HepG2 (cell line): ENCODE measurements around the gene PARN. TPM values are rescaled to one million over a fixed set of nuclear protein-coding genes. Genes with fewer than 3 reads are reported as not detected.

Experiments used
- ATAC-seq: fragments of 200-7000 bp; cut with Tn5 transposase; 3 replicates; pipeline ENCODE4 v1.9.1; 2020; ENCODE audit warnings: mild to moderate bottlenecking, moderate library complexity
- BruUV-seq: library from RNA; stranded (reverse); fragments of 400-500 nt; replicated peaks from 2 replicates; lab custom pipeline; 2021; lab: Mats Ljungman, UMichigan
- CTCF ChIA-PET: fragments of 300-600 bp; formaldehyde crosslinking; extraction: SDS; loops from one replicate; lab custom pipeline; 2021; ENCODE audit warnings: low total read pairs, inconsistent platforms, low intra/inter-chr PET ratio; lab: Yijun Ruan, JAX
- POLR2A ChIA-PET: fragments of 350-600 bp; sonication (Branson Sonifier 250); formaldehyde crosslinking; loops from one replicate; lab custom pipeline; 2020; ENCODE audit warnings: antibody characterized with exemption, inconsistent platforms; lab: Yijun Ruan, JAX
- DNase-seq: peaks from one replicate; pipeline ENCODE4 v3.0.0-alpha.2; 2015; ENCODE audit warnings: low spot score
- FAIRE-seq: peaks from 3 replicates; lab custom pipeline; 2011; peaks lifted over from hg19 to GRCh38; lab: Jason Lieb, UNC
- H2AFZ ChIP-seq: one replicate; pipeline ENCODE4 v1.6.1; 2011; ENCODE audit warnings: low read length, inconsistent platforms
- H3K27ac ChIP-seq: fragments of 300-600 bp; 3 replicates; pipeline ENCODE4 v1.8.0; 2011; ENCODE audit warnings: mixed run types, mild to moderate bottlenecking, mixed read lengths, low read length, inconsistent platforms; ENCODE audit not compliant: insufficient read depth; ENCODE audit errors: extremely low read length
- H3K27me3 ChIP-seq, 2 experiments: fragments of 200-600 bp in 1 of 2; 2 replicates in 1 of 2; 3 replicates in 1 of 2; pipeline versions ENCODE4 v1.6.0 to v1.8.0; 2011; ENCODE audit warnings: low read length in 2 of 2, mild to moderate bottlenecking in 2 of 2, moderate library complexity in 2 of 2, inconsistent platforms in 1 of 2; ENCODE audit not compliant: insufficient read depth in 2 of 2, control insufficient read depth in 1 of 2
- H3K36me3 ChIP-seq, 2 experiments: fragments of 200-600 bp in 1 of 2; replicated peaks in 1 of 2; 2 replicates in 1 of 2; 3 replicates in 1 of 2; pipeline versions ENCODE4 v1.5.1 to v1.8.0; 2011; ENCODE audit warnings: low read length in 2 of 2, inconsistent platforms in 1 of 2; ENCODE audit not compliant: insufficient read depth in 2 of 2, control insufficient read depth in 1 of 2
- H3K4me1 ChIP-seq: 2 replicates; pipeline ENCODE4 v1.5.1; 2012; ENCODE audit warnings: low read length, inconsistent platforms; ENCODE audit not compliant: insufficient read depth
- H3K4me2 ChIP-seq: 2 replicates; pipeline ENCODE4 v1.6.0; 2011; ENCODE audit warnings: low read depth, low read length, inconsistent platforms
- H3K4me3 ChIP-seq, 3 experiments: fragments of 200-600 bp in 1 of 3; sonication (generic), shearing (Covaris generic) in 1 of 3; replicated peaks in 1 of 3; 2 replicates each; pipeline ENCODE4 v1.5.1; 2011 to 2016; ENCODE audit warnings: low read length in 3 of 3, inconsistent platforms in 2 of 3, low read depth in 2 of 3, mild to moderate bottlenecking in 2 of 3, control low read depth in 1 of 3, mixed read lengths in 1 of 3; ENCODE audit not compliant: insufficient read depth in 1 of 3
- H3K79me2 ChIP-seq: one replicate; pipeline ENCODE4 v1.6.1; 2011; ENCODE audit warnings: low read length, inconsistent platforms; ENCODE audit not compliant: insufficient read depth
- H3K9ac ChIP-seq: 2 replicates; pipeline ENCODE4 v1.6.0; 2011; ENCODE audit warnings: mild to moderate bottlenecking, low read depth, low read length, inconsistent platforms; ENCODE audit not compliant: insufficient read depth
- H3K9me3 ChIP-seq: 2 replicates; pipeline ENCODE4 v1.5.1; 2012; ENCODE audit warnings: mild to moderate bottlenecking, low read length
- H4K20me1 ChIP-seq: 2 replicates; pipeline ENCODE4 v1.6.0; 2011; ENCODE audit warnings: inconsistent platforms, mild to moderate bottlenecking, low read length, moderate library complexity; ENCODE audit not compliant: insufficient read depth
- CCAR2 ChIP-seq: fragments of 200-400 bp; formaldehyde crosslinking; optimal IDR thresholded peaks from 2 replicates; pipeline ENCODE3; 2018; ENCODE audit warnings: low read depth, mild to moderate bottlenecking, low read length, moderate library complexity
- E2F5 ChIP-seq: sonication (generic); formaldehyde crosslinking; conservative IDR thresholded peaks from 2 replicates; pipeline ENCODE4 v1.4.0; 2020; ENCODE audit warnings: missing genetic modification reagents
- ELK4 ChIP-seq: sonication (generic); formaldehyde crosslinking; IDR thresholded peaks from 2 replicates; pipeline ENCODE4 v1.9.0; 2021; ENCODE audit warnings: missing genetic modification reagents, borderline replicate concordance
- EP300 ChIP-seq, 3 experiments: sonication (generic) in 1 of 3; formaldehyde crosslinking in 1 of 3; IDR thresholded peaks; 2 replicates each; pipeline versions ENCODE4 v1.5.1 to v1.6.1; 2011 to 2020; ENCODE audit warnings: low read depth in 2 of 3, low read length in 2 of 3, borderline replicate concordance in 1 of 3, improper control_type of control experiment in 1 of 3, mild to moderate bottlenecking in 1 of 3, missing genetic modification reagents in 1 of 3, moderate library complexity in 1 of 3
- FOXO1 ChIP-seq: sonication (generic); formaldehyde crosslinking; IDR thresholded peaks from 2 replicates; pipeline ENCODE4 v1.4.0; 2020; ENCODE audit warnings: missing genetic modification reagents
- MIXL1 ChIP-seq: IDR thresholded peaks from 2 replicates; pipeline ENCODE4 v1.6.1; 2016
- RXRA ChIP-seq: sonication (generic); formaldehyde crosslinking; IDR thresholded peaks from 2 replicates; pipeline ENCODE4 v1.5.1; 2020; ENCODE audit warnings: missing genetic modification reagents
- TEAD2 ChIP-seq: sonication (generic); formaldehyde crosslinking; IDR thresholded peaks from 2 replicates; pipeline ENCODE4 v1.9.0; 2021; ENCODE audit warnings: missing genetic modification reagents
- TMF1 ChIP-seq: sonication (generic); formaldehyde crosslinking; IDR thresholded peaks from 2 replicates; pipeline ENCODE4 v1.8.1; 2022; ENCODE audit warnings: low read depth, missing genetic modification reagents
- ZBTB7B ChIP-seq: sonication (generic); formaldehyde crosslinking; IDR thresholded peaks from 2 replicates; pipeline ENCODE4 v1.4.0; 2020; ENCODE audit warnings: missing genetic modification reagents
- ZBTB8A ChIP-seq: sonication (generic); formaldehyde crosslinking; IDR thresholded peaks from 2 replicates; pipeline ENCODE4 v1.4.0; 2020; ENCODE audit warnings: mild to moderate bottlenecking, low read depth, missing genetic modification reagents, borderline replicate concordance
- ZNF138 ChIP-seq: sonication (generic); formaldehyde crosslinking; IDR thresholded peaks from 2 replicates; pipeline ENCODE4 v1.5.0; 2020; ENCODE audit warnings: mild to moderate bottlenecking, low read depth, missing genetic modification reagents
- ZNF33B ChIP-seq: sonication (generic); formaldehyde crosslinking; IDR thresholded peaks from 2 replicates; pipeline ENCODE4 v1.5.1; 2020; ENCODE audit warnings: mild to moderate bottlenecking, missing genetic modification reagents
- ZNF530 ChIP-seq: sonication (generic); formaldehyde crosslinking; IDR thresholded peaks from 2 replicates; pipeline ENCODE4 v1.5.0; 2020; ENCODE audit warnings: low read depth, mild to moderate bottlenecking, missing genetic modification reagents
- ZNF619 ChIP-seq: sonication (generic); formaldehyde crosslinking; IDR thresholded peaks from 2 replicates; pipeline ENCODE4 v1.4.0; 2020; ENCODE audit warnings: mild to moderate bottlenecking, missing genetic modification reagents
- ZNF781 ChIP-seq: sonication (generic); formaldehyde crosslinking; IDR thresholded peaks from 2 replicates; pipeline ENCODE4 v1.5.1; 2020; ENCODE audit warnings: borderline replicate concordance, mild to moderate bottlenecking, missing genetic modification reagents; ENCODE audit errors: not compliant biosample characterization
- WGBS: methylation state at CpG from one replicate; pipeline ENCODE4 v1.1.6; 2017; ENCODE audit warnings: low lambda C conversion rate; 5-methylcytosine and 5-hydroxymethylcytosine counted together
- in situ Hi-C: cut with HindIII; loops from 2 replicates; pipeline ENCODE4 v1.10.0; 2017; ENCODE audit warnings: low pct_unique_long_range_greater_than_20kb; ENCODE audit not compliant: extremely low pct_ligation_motif_present
- intact Hi-C: fragments of 100-400 bp; cut with micrococcal nuclease; formaldehyde crosslinking; loops from one replicate; pipeline ENCODE4 v1.10.0; 2022; ENCODE audit not compliant: unreplicated experiment
- polyA plus RNA-seq, 8 experiments: library from polyadenylated mRNA; depleted of rRNA in 3 of 8; stranded (reverse) in 7 of 8; unstranded in 1 of 8; fragments of >200 nt; fragmentation: Illumina TruSeq in 4 of 8; extraction: Trizol in 4 of 8; gene quantifications; 2 replicates each; pipeline versions ENCODE4 v1.2.1 to v1.2.3, GENCODE V29; 2011 to 2016; ENCODE audit warnings: low read depth in 4 of 8, missing spikeins in 1 of 8, mixed read lengths in 1 of 8; ENCODE audit not compliant: insufficient read depth in 1 of 8
- total RNA-seq, 5 experiments: library from RNA; depleted of rRNA; stranded (reverse); fragments of >200 nt; fragmentation: Illumina TruSeq; extraction: Trizol; gene quantifications; 2 replicates each; pipeline ENCODE4 v1.2.3, GENCODE V29; 2016; ENCODE audit warnings: low read depth in 1 of 5
- TF ChIP-seq, protein P1 (sequence below): sonication (generic); formaldehyde crosslinking; IDR thresholded peaks from 2 replicates; pipeline ENCODE4 v1.4.0; 2020; ENCODE audit warnings: missing genetic modification reagents
- TF ChIP-seq, protein P2 (sequence below): sonication (generic); formaldehyde crosslinking; IDR thresholded peaks from 2 replicates; pipeline ENCODE4 v1.9.0; 2021; ENCODE audit warnings: missing genetic modification reagents, mild to moderate bottlenecking, borderline replicate concordance

The PARN gene
- total and polyA plus RNA-seq, 2 of the 13 experiments (the other 11 are each of a cell fraction or from before 2014, with no cell fraction given), result 13.3 to 47.6 TPM

- peak; percentile 29 for ATAC-seq
- Histone ChIP-seq H3K36me3 (peaks cover 2 to 5% of the 10 kb centered on the region in 2 experiments; a peak in 4 of 5 replicates), H3K27ac (peak overlapping the region; percentile 43), H3K79me2 (no peaks in the 10 kb centered on the region), H3K4me2 (no peak overlapping the region), H3K4me3 (no peak overlapping the region), H4K20me1 (no peaks in the 10 kb centered on the region), H3K4me1 (peaks cover 64% of the 10 kb centered on the region), H3K9me3 (no peaks in the 10 kb centered on the region), H3K27me3 (no peaks in the 10 kb centered on the region), H3K9ac (no peak overlapping the region), H2AFZ (no peak overlapping the region)
- in situ Hi-C loops (no loop called here), intact Hi-C loops (no loop called here)
- peak; percentile 34 for DNase-seq
- 68% methylated on average over 5 of the region's 5 CpGs for WGBS
- peak; percentile 39 for FAIRE-seq
- no TSS peak for BruUV-seq
- ChIA-PET CTCF (no interaction called here), POLR2A (interaction anchor here (1.2 to 3.2 kb wide), 4 partner anchors 20 to 645 kb away, joined by 3 to 21 read pairs (median 4); partner anchors contain the start of gene ERCC4)
- TF ChIP-seq ZNF781 (CRISPR knock-in tag) (no peak), ZNF619 (no peak), FOXO1 (CRISPR knock-in tag) (no peak), ZBTB8A (CRISPR knock-in tag) (no peak), E2F5 (CRISPR knock-in tag) (no peak), ELK4 (no peak), ZNF530 (CRISPR knock-in tag) (no peak), CCAR2 (no peak), ZNF33B (CRISPR knock-in tag) (no peak), TMF1 (no peak), TEAD2 (CRISPR knock-in tag) (no peak), EP300 (IDR thresholded peaks at IDR 0.05; ENCODE audit: low read depth in 2 of 2, low read length in 2 of 2) (0 out of 4 replicates have a peak, but pooled peaks of 1 of the 2 experiments have one; percentile 9), EP300 (CRISPR knock-in tag; IDR thresholded peaks at IDR 0.05; ENCODE audit: borderline replicate concordance) (no peak), ZBTB7B (CRISPR knock-in tag) (no peak), ZNF138 (CRISPR knock-in tag) (no peak), RXRA (CRISPR knock-in tag) (no peak), MIXL1 (CRISPR knock-in tag) (0 out of 2 replicates have a peak, but pooled peaks have one; percentile 61)
- TF ChIP-seq, protein P1, sequence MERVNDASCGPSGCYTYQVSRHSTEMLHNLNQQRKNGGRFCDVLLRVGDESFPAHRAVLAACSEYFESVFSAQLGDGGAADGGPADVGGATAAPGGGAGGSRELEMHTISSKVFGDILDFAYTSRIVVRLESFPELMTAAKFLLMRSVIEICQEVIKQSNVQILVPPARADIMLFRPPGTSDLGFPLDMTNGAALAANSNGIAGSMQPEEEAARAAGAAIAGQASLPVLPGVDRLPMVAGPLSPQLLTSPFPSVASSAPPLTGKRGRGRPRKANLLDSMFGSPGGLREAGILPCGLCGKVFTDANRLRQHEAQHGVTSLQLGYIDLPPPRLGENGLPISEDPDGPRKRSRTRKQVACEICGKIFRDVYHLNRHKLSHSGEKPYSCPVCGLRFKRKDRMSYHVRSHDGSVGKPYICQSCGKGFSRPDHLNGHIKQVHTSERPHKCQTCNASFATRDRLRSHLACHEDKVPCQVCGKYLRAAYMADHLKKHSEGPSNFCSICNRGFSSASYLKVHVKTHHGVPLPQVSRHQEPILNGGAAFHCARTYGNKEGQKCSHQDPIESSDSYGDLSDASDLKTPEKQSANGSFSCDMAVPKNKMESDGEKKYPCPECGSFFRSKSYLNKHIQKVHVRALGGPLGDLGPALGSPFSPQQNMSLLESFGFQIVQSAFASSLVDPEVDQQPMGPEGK (CRISPR knock-in tag), result peak; percentile 19; the same call in 1 of the 2 replicates
- TF ChIP-seq, protein P2, sequence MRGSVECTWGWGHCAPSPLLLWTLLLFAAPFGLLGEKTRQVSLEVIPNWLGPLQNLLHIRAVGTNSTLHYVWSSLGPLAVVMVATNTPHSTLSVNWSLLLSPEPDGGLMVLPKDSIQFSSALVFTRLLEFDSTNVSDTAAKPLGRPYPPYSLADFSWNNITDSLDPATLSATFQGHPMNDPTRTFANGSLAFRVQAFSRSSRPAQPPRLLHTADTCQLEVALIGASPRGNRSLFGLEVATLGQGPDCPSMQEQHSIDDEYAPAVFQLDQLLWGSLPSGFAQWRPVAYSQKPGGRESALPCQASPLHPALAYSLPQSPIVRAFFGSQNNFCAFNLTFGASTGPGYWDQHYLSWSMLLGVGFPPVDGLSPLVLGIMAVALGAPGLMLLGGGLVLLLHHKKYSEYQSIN (CRISPR knock-in tag), result no peak
These were observed 65.0 kb downstream of the PARN start for GRCh38 chr16:14564861-14565687.
